GM23248 (cell line): Measurements from ENCODE around the gene B4GALNT1.

ENCODE experiments used
- EZH2 ChIP-seq: fragments of 200-600 bp; sonication (generic); IDR thresholded peaks from 2 replicates; pipeline ENCODE4 v1.6.1; 2018; ENCODE audit warnings: antibody characterized with exemption, mild to moderate bottlenecking; ENCODE audit not compliant: insufficient read depth, poor library complexity, severe bottlenecking
- EZH2phosphoT487 ChIP-seq: fragments of 200-600 bp; sonication (generic); IDR thresholded peaks from 2 replicates; pipeline ENCODE4 v1.6.1; 2018; ENCODE audit warnings: antibody characterized with exemption, moderate library complexity, mild to moderate bottlenecking, low read depth; ENCODE audit not compliant: insufficient read depth

- TF ChIP-seq EZH2 (no peak), EZH2phosphoT487 (no peak)
Observed at GRCh38 chr12:57611108-57611826, 21.7 kb downstream of the B4GALNT1 start, which contains the start of gene ARHGEF25.
